C4-2B (cell line): ENCODE measurements around the gene ADAM12.

Source experiments
- CTCF ChIP-seq: fragments of 450-650 bp; conservative IDR thresholded peaks from 2 replicates; pipeline ENCODE4 v1.5.1; 2017; ENCODE audit warnings: mild to moderate bottlenecking
- ZFX ChIP-seq: fragments of 450-650 bp; IDR thresholded peaks from 2 replicates; pipeline ENCODE4 v1.6.1; 2017

DNA sequence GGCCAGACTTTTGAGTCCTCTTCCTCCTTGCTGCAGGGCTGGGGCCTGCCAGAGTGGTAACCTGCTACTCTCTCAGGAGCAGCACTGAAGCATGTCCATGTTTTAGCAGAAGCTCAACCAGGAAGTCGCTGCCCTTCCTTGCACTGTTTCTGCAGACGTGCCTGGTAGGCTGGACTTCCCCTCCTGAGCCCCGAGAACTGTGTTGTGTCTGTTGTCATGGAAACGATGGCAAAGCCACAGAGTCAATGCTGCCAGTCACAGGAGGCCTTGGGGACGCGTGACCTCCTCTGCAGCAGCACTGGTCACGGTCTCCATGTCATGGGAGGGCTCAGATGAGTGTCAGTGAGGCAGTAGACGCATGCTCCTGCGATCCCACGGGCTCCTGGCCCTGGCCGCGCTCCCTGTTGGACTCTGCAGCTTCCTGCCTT is 346.5 kb downstream of the ADAM12 start:
- no peak for TF ChIP-seq CTCF
- TF ChIP-seq ZFX: no peak
